Activated naive CD4-positive, alpha-beta T cell treated with anti-CD3 and anti-CD28 coated beads for 36 hours (primary cell): ENCODE data around the gene CFAP251. TPM values are rescaled to one million over a fixed set of nuclear protein-coding genes. Genes with fewer than 3 reads are reported as not detected.

Source experiments
- CTCF ChIA-PET: fragments of 350-600 bp; sonication (Branson Sonifier 250); formaldehyde crosslinking; loops from one replicate; lab custom pipeline; 2021; ENCODE audit warnings: antibody characterized with exemption; lab: Charles Lee
- DNase-seq: peaks from one replicate; pipeline ENCODE4 v3.0.0-alpha.2; 2020
- H3K27ac Mint-ChIP-seq: one replicate; pipeline ENCODE4 v1.8.0; 2021; ENCODE audit warnings: mild to moderate bottlenecking, mixed read lengths
- H3K27me3 Mint-ChIP-seq: one replicate; pipeline ENCODE4 v1.8.0; 2021; ENCODE audit warnings: low read depth, mixed read lengths
- H3K36me3 Mint-ChIP-seq: one replicate; pipeline ENCODE4 v1.8.0; 2021; ENCODE audit warnings: low read depth, mixed read lengths
- H3K4me1 Mint-ChIP-seq: one replicate; pipeline ENCODE4 v1.8.0; 2021; ENCODE audit warnings: low read depth, mixed read lengths
- H3K4me3 Mint-ChIP-seq: one replicate; pipeline ENCODE4 v1.8.0; 2021; ENCODE audit warnings: mild to moderate bottlenecking, moderate library complexity, mixed read lengths
- H3K9me3 Mint-ChIP-seq: one replicate; pipeline ENCODE4 v1.8.0; 2021; ENCODE audit warnings: mixed read lengths
- intact Hi-C: fragments of 100-400 bp; cut with micrococcal nuclease; formaldehyde crosslinking; loops from one replicate; pipeline ENCODE4 v1.15.1; 2023
- total RNA-seq, 2 experiments: library from RNA; stranded (reverse); gene quantifications; one replicate each; pipeline ENCODE4 v1.2.3, GENCODE V29; 2021

The CFAP251 gene
- total RNA-seq, 2 experiments from 2014 or later = 0.20 to 0.62 TPM

GRCh38 chr12:122004633-122005071 lies 86.3 kb downstream of the CFAP251 start:
- DNase-seq = no peak
- Mint-ChIP-seq H3K4me3 (no peak overlapping the region), H3K4me1 (peaks cover 15% of the 10 kb centered on the region), H3K36me3 (no peaks in the 10 kb centered on the region), H3K9me3 (no peaks in the 10 kb centered on the region), H3K27ac (no peak overlapping the region), H3K27me3 (peaks cover 2% of the 10 kb centered on the region)
- CTCF ChIA-PET = no interaction called here
- intact Hi-C loops = loop anchor here (5.0 kb wide), 1 partner anchor 87 kb away; the partner anchor contains the start of gene CFAP251

GRCh38 chr12:122005252-122005776 lies 86.9 kb downstream of the CFAP251 start:
- intact Hi-C loops = loop anchor here (5.0 kb wide), 1 partner anchor 88 kb away; the partner anchor contains the start of gene CFAP251
- DNase-seq = no peak
- Mint-ChIP-seq H3K27me3 (peaks cover 2% of the 10 kb centered on the region), H3K9me3 (no peaks in the 10 kb centered on the region), H3K4me3 (no peak overlapping the region), H3K27ac (no peak overlapping the region), H3K36me3 (no peaks in the 10 kb centered on the region), H3K4me1 (peaks cover 15% of the 10 kb centered on the region)
- CTCF ChIA-PET = interaction anchor here (0.8 kb wide), 1 partner anchor 16 kb away, joined by 3 read pairs; no protein-coding TSS in a partner anchor

GRCh38 chr12:122006186-122006926 lies 88.0 kb downstream of the CFAP251 start:
- intact Hi-C loops = loop anchor here (5.0 kb wide), 1 partner anchor 89 kb away; the partner anchor contains the start of gene CFAP251
- Mint-ChIP-seq H3K36me3 (no peaks in the 10 kb centered on the region), H3K9me3 (no peaks in the 10 kb centered on the region), H3K4me3 (no peak overlapping the region), H3K4me1 (peaks cover 15% of the 10 kb centered on the region), H3K27me3 (peaks cover 2% of the 10 kb centered on the region), H3K27ac (no peak overlapping the region)
- peak; percentile 19 for DNase-seq
- CTCF ChIA-PET = interaction anchor here (0.8 kb wide), 1 partner anchor 15 kb away, joined by 3 read pairs; no protein-coding TSS in a partner anchor

DNA sequence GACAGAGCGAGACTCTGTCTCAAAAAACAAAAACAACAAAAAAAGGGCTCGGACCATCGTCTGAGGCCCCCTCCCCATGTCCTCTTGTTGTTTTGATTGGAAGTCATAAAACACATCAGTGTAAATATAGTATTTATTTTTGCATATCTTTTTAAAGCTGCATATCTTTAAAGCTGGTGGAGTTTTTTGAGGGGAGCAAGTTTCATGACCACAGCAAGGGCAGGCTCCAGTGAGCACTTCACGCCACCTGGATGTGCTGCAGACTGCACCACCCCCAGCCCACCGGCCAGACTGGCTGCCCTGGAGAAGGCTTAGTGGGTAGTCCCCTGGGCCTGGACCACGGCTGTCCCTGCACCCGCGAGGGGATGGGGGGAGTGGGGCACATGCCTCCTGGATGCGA lies 91.3 kb downstream of the CFAP251 start:
- Mint-ChIP-seq H3K27me3 (peaks cover 2% of the 10 kb centered on the region), H3K9me3 (no peaks in the 10 kb centered on the region), H3K4me1 (peaks cover 11% of the 10 kb centered on the region), H3K27ac (no peak overlapping the region), H3K4me3 (no peak overlapping the region), H3K36me3 (no peaks in the 10 kb centered on the region)
- no peak for DNase-seq
- intact Hi-C loops = loop anchor here (5.0 kb wide), 1 partner anchor 92 kb away; the partner anchor contains the start of gene CFAP251
- CTCF ChIA-PET = interaction anchor here (0.6 to 1.0 kb wide), 2 partner anchors 11 to 14 kb away, joined by 3 read pairs; partner anchors contain the start of gene BCL7A

DNA sequence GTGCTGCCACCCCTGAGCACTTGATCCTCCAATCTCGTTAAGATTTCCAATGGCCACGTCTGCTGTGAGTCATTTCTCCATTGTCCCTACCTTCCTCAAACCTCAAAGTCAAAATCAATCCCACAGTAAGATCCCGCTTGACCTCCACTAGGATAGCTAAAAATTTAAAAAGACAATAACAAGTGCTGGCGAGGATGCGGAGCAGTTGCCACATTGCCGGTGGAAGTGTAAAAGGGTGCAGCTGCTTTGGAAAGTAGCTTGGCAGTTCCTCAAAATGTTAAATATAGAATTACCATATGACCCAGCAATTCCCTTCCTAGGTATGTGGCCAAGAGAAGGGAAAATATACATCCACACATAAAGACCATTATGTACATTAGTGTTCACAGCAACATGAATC lies 93.8 kb downstream of the CFAP251 start:
- no peak overlapping the region for H3K27ac Mint-ChIP-seq

DNA sequence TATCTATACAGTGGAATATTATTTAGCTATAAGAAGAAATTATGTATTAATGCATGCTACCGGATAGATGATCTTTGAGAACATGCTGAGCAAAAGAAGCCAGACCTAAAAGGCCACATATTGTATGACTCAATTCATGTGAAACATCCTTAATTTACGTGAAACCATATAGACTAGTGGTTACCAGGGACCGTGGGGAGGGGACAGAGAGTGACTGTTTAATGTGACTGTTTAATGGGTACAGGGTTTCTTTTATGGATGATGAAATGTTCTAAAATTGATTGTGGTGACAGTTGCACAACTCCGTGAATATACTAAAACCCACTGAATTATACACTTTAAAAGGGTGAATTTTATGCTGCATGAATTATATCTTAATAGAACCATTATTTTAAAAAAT lies 94.7 kb downstream of the CFAP251 start:
- H3K27ac Mint-ChIP-seq = no peak overlapping the region
- DNase-seq = no peak
- H3K27me3 Mint-ChIP-seq = no peaks in the 10 kb centered on the region
- intact Hi-C loops = no loop called here
- H3K36me3 Mint-ChIP-seq = no peaks in the 10 kb centered on the region
- peaks cover under 1% of the 10 kb centered on the region for H3K9me3 Mint-ChIP-seq
- CTCF ChIA-PET = interaction anchor here (0.5 to 1.1 kb wide), 2 partner anchors 222 to 458 kb away, joined by 3 read pairs; no protein-coding TSS in a partner anchor
- H3K4me3 Mint-ChIP-seq = no peak overlapping the region
- H3K4me1 Mint-ChIP-seq = no peaks in the 10 kb centered on the region

More for the DNA sequence above, 93.8 kb downstream of the CFAP251 start:
- intact Hi-C loops = no loop called here
- Mint-ChIP-seq H3K9me3 (no peaks in the 10 kb centered on the region), H3K4me1 (no peaks in the 10 kb centered on the region), H3K36me3 (no peaks in the 10 kb centered on the region), H3K27me3 (no peaks in the 10 kb centered on the region), H3K4me3 (no peak overlapping the region)
- no peak for DNase-seq
- CTCF ChIA-PET = interaction anchor here (0.6 to 1.2 kb wide), 5 partner anchors 9 to 459 kb away, joined by 3 to 4 read pairs (median 4); no protein-coding TSS in a partner anchor

DNA sequence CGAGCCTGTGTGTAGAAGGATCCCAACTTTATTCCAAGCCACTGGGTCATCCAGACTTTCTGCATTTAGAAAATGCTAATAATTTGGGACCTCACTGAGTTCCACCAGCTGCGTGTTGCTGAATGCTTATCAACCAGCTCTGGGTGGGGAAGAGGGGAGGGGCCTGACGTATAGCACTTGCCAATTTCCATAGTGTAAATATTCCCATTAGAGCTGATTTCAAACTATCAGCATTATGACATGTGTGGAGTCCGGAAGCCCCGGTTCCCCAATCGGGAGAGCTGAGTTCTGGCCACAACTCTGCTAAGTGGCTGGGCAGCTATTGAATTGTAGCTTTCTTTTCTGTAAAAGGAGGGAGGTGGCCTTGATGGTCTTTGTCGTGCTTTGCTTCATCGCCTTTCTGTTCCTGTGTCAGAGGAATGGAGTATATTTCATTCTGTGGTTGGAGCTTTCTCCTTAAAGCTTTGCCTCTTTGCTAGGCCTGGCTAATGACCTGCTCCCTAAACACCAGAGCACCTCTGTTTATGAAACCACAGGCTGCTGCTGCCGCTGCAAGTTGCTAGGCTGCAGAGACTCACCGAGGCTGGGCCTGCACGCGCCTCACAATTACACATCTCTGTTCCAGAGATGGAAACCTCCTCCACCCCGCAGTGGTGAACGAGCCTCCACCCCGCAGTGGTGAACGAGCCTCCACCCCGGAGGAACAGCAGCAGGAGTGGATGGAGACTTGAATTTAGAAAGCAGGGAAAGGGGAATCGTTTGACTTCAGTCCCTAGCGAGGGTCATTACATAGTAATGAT lies 95.6 kb downstream of the CFAP251 start:
- CTCF ChIA-PET = interaction anchor here (0.5 kb wide), 1 partner anchor 222 kb away, joined by 3 read pairs; no protein-coding TSS in a partner anchor
- DNase-seq = no peak
- intact Hi-C loops = no loop called here
- Mint-ChIP-seq H3K4me3 (no peak overlapping the region), H3K36me3 (no peaks in the 10 kb centered on the region), H3K4me1 (no peaks in the 10 kb centered on the region), H3K27ac (no peak overlapping the region), H3K9me3 (peaks cover 4% of the 10 kb centered on the region), H3K27me3 (no peaks in the 10 kb centered on the region)

GRCh38 chr12:122014781-122015180 lies 96.4 kb downstream of the CFAP251 start:
- no peaks in the 10 kb centered on the region for H3K36me3 Mint-ChIP-seq
- H3K4me1 Mint-ChIP-seq = no peaks in the 10 kb centered on the region
- no peak for DNase-seq
- no peaks in the 10 kb centered on the region for H3K27me3 Mint-ChIP-seq
- H3K4me3 Mint-ChIP-seq = no peak overlapping the region
- intact Hi-C loops = no loop called here
- CTCF ChIA-PET = no interaction called here
- peaks cover 4% of the 10 kb centered on the region for H3K9me3 Mint-ChIP-seq
- no peak overlapping the region for H3K27ac Mint-ChIP-seq

DNA sequence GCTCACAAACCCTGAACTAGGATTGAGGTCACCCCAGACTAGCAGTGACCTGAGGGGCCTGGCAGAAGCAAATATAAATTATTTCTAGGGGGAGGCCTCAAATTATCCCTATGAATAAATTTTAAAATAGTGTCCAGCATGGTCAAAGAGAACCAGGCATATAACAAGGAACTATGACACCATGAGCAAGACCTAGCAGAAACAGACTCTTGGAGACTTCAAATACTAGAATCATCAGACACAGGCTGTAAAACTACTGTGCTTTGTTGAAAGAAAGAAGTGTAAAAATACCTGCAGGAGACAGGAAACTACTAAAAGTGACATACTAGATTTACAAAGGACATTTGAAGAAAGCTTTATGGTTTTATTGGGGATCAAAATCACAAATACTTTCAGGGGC lies 100.1 kb downstream of the CFAP251 start:
- DNase-seq = no peak
- H3K27ac Mint-ChIP-seq = no peak overlapping the region
- peaks cover 8% of the 10 kb centered on the region for H3K4me1 Mint-ChIP-seq
- H3K27me3 Mint-ChIP-seq = peaks cover 15% of the 10 kb centered on the region
- H3K36me3 Mint-ChIP-seq = peaks cover 3% of the 10 kb centered on the region
- no peak overlapping the region for H3K4me3 Mint-ChIP-seq
- intact Hi-C loops = no loop called here
- CTCF ChIA-PET = interaction anchor here (0.6 to 1.2 kb wide), 3 partner anchors 106 to 225 kb away, joined by 3 to 4 read pairs (median 3); no protein-coding TSS in a partner anchor
- H3K9me3 Mint-ChIP-seq = peaks cover 4% of the 10 kb centered on the region

DNA sequence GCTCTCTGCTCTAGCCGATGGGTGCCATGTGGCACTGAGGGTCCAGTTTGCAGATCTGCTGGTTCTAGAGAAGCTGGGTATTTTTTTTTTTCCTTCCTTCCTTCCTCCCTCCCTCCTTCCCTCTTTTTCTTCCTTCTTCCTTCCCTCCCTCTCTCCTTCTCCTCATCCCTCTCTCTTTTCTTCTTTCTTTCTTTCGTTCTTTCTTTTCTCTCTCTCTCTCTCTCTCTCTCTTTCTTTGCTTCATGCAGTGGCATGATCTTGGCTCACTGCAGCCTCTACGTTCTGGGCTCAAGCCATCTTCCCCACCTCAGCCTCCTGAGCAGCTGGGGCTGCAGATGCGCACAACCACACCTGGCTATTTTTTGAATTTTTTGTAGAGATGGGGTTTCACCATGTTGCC lies 100.5 kb downstream of the CFAP251 start:
- Mint-ChIP-seq H3K27ac (no peak overlapping the region), H3K4me3 (no peak overlapping the region), H3K9me3 (peaks cover 4% of the 10 kb centered on the region), H3K27me3 (peaks cover 15% of the 10 kb centered on the region), H3K36me3 (peaks cover 3% of the 10 kb centered on the region), H3K4me1 (peaks cover 8% of the 10 kb centered on the region)
- no peak for DNase-seq
- CTCF ChIA-PET = interaction anchor here (0.7 to 1.2 kb wide), 2 partner anchors 105 to 821 kb away, joined by 3 read pairs; no protein-coding TSS in a partner anchor
- intact Hi-C loops = no loop called here

- H3K4me3 Mint-ChIP-seq = peak overlapping the region; percentile 82
- no peak overlapping the region for H3K27ac Mint-ChIP-seq
- peaks cover 15% of the 10 kb centered on the region for H3K27me3 Mint-ChIP-seq
- peaks cover 3% of the 10 kb centered on the region for H3K36me3 Mint-ChIP-seq
- no peak for DNase-seq
- peaks cover 8% of the 10 kb centered on the region for H3K4me1 Mint-ChIP-seq
- H3K9me3 Mint-ChIP-seq = peaks cover 4% of the 10 kb centered on the region
- CTCF ChIA-PET = interaction anchor here (0.7 to 1.1 kb wide), 4 partner anchors 8 to 29 kb away, joined by 3 read pairs; no protein-coding TSS in a partner anchor
- intact Hi-C loops = loop anchor here (5.0 kb wide), 2 partner anchors 83 to 228 kb away; partner anchors contain the start of gene RHOF
These were observed 102.4 kb downstream of the CFAP251 start for GRCh38 chr12:122020795-122021192.
